GM10266 (cell line): Measurements from ENCODE around the gene IQCK.
A peak's percentile ranks its signal among the peaks of the same experiment; 100 is the strongest.

Source experiments
- DNase-seq: peaks from one replicate; pipeline ENCODE4 v3.0.0; 2012; ENCODE audit errors: extremely low spot score
- CTCF ChIP-seq: IDR thresholded peaks from 2 replicates; pipeline ENCODE4 v1.5.1; 2012; ENCODE audit warnings: mild to moderate bottlenecking, low read depth; ENCODE audit not compliant: control insufficient read depth, insufficient read depth; ENCODE audit errors: missing control alignments

The IQCK gene

GRCh38 chr16:19901164-19901563 lies 183.1 kb downstream of the IQCK start:
- no peak for DNase-seq
- no peak for TF ChIP-seq CTCF

GRCh38 chr16:19907161-19907992 lies 189.3 kb downstream of the IQCK start:
- DNase-seq: peak; percentile 70

More at GRCh38 chr16:19907161-19907992, 189.3 kb downstream of the IQCK start:
- TF ChIP-seq CTCF: peak; percentile 96
